Suppressor macrophage treated with lipopolysaccharide for 1 hour (primary cell): ENCODE measurements around the gene FBN1.
A peak's percentile ranks its signal among the peaks of the same experiment; 100 is the strongest.

Experiments
- DNase-seq, 3 donors: peaks; one replicate each; pipeline ENCODE4 v3.0.0-alpha.2; 2020 to 2022

FBN1 gene

DNA sequence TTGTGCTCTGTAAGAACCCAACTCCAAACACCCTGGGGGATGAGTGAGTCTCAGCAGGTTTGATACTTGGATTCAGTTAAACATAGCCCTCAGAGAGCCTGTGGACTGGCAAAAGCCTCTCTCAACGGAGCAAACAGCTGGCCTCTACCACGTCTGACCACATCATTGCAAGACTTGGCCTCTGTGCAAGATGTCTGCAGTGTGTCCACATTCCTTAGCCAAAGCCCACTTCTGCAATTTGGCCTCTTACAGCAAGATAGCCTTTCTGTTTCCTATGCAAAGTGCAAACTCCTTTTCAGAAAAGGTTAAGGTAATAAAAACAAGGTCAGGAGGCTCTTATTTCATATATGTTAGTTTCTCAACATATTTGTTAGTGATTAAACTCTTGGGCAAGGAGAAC is 27.9 kb downstream of the FBN1 start:
- peak in 1 of 3 donors; percentile 11 for DNase-seq

DNA sequence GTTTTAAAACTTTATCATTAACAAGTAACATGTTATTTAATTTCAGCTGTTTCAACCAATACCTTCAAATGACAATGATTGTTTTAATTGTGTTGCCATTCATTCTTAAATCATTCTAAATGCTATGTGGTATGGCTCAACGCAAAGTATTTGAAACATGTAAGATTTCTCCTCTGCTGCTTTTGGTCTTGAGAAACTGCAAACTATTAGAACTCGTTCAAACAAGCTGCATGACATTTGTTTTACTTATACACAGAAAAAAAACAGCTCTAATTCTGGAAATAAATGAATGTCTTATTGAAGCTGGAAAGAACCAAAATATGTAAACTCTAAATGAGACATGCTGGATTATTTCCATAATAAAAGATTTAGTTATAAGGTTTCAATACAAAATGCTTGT is 29.3 kb downstream of the FBN1 start:
- no peak for DNase-seq

- DNase-seq: no peak
These were observed 31.5 kb downstream of the FBN1 start for GRCh38 chr15:48614051-48614450.

GRCh38 chr15:48609486-48609885 is 36.0 kb downstream of the FBN1 start:
- no peak for DNase-seq

DNA sequence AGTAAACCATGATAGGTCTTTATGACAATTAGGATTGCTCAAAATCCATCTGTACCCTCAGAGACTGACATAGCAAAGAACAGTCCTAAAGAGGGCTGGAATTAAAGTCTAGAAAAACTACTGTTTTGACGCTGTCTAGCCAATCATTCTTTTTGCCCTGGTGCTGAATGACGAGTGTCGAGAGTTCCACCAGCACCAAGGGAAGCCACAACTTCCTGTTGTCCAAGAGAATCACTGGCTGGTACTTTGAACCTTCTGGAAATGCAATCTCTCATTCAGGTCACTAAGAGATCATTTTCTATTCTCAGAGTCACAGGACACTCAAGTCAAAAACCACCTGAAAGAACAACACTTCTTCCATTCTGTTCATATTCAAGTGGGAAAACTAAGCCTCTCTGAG is 37.7 kb downstream of the FBN1 start:
- DNase-seq: no peak

DNA sequence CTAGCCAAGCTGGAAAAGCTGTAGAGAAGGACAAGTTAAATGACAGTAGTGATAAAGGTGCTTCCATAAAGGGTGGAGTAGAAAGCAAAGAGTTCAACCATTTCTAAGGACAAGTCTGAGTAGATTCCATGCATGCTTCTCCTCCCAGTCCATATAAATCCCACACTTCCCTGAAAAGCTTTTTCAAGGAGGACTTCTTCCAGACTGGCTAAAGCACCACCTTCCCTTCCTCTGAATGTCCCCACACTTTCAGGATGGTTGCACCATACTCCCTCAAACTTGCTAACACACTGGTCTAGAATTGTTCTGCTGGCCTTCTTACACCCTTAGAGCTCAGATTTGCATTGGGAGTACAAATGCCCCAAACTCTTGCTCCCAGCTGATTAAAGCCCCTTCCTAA is 40.9 kb downstream of the FBN1 start:
- no peak for DNase-seq

DNA sequence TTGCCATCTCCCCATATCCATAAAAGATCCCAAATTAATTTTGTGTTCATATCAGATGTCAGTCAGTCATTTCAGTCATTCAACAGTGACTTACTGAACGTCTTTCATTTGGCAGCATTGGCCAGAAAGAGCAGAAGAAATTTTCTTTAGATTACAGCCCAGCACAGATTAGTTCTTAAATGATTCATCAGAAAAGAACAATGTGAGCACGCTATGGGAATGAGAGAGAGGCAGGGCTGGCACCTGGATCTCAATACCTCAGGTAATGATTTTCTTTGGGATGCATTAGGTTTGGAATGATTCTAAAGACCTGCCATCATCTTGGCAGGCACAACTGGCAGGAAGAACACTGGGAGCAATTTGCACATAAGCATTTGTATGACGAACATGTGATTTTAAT is 41.6 kb downstream of the FBN1 start:
- DNase-seq: no peak

GRCh38 chr15:48603123-48603500 is 42.4 kb downstream of the FBN1 start:
- DNase-seq: no peak

DNA sequence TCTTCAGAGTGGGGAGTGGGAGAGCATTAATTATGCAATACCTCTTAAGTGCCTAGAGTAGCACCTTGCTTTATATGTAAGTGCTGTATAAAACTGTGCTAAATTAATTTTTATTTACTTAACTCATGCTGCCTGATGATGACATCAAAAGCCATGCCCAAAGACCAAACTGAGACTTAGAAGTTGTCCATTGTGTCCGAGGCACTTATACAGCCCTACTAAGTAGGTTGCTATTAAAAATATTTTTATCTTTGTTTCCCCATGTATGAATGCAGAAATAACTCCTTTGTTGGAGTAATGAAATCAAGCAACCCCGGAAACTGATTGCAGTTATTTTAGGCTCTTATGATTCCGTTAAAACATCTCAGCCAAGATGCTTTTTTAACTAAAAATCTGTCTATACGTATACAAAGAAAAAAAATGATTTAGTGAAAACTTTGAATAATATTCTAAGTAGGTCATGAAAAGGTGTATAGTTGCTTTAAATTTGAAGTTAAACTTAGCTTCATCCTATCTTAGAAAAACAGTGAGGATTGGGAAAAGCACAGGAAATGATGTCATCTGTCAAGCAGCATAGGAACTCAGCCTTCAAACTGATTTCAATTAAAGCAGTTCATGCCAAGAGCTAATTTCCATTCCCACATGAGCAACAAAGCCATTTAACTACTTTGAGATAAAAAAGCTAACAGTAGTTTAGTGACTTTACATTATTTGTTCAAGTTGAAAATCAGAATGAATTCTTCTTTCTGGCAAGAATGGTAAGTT is 43.0 kb downstream of the FBN1 start:
- no peak for DNase-seq

GRCh38 chr15:48601095-48601494 is 44.4 kb downstream of the FBN1 start:
- no peak for DNase-seq

- no peak for DNase-seq
These were observed 48.7 kb downstream of the FBN1 start for GRCh38 chr15:48596841-48597240.

DNA sequence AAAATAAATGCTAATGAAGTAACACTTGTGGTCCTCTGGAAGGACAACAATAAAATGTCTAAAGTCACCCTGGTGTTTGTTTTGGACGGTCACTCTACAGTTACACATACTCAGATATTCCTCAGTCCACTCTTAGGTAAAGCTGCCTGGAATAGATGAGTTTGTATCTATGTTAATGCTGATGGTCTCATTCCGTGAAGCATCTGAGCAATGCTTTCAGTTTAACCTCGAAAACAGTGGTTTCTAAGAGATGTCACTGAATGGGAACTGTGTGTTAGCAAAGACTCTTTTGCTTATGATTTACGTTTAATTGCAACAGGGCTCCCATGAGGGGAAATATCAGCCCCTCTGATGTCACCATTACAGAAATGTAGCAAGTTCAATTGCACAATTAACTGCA is 49.1 kb downstream of the FBN1 start:
- peak in 2 of 3 donors; percentile 45 to 77 for DNase-seq

DNA sequence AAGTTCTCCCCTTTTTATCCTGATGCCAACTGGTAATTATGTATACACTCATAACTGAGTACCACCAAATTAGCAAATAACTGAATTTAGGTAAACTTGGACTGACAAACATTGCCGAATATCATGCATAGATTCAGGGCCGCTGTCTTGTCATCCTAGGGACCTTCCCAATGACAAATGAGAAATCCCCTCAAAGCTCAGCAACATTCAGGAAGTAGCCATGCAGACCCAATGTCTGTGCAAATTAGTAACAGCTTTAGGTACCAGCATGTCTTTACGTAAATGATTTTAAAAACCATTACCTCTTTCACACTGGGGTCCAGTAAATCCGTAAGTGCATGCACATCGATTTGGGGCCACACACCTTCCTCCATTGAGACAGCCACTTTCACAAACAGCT is 49.5 kb downstream of the FBN1 start:
- DNase-seq: peak; percentile 20 to 79 (median 41)

DNA sequence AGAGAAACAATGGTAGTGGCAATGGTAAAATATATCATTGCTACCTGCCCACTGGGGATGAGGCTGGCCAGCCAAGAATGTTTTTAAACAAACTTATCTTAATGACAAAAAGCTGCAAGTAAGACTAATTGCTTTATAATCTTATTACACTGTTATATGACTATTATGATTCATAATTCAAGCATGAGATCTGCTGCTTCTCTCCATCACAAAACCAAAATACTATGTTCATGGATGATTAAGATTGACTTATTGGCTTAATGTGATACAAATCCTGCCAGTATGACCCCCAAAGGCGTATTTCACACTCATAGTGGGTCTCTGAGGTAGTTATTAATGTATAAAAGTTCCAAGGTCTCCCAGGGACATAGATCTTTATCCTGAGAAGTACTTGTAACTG is 52.6 kb downstream of the FBN1 start:
- DNase-seq: no peak

DNA sequence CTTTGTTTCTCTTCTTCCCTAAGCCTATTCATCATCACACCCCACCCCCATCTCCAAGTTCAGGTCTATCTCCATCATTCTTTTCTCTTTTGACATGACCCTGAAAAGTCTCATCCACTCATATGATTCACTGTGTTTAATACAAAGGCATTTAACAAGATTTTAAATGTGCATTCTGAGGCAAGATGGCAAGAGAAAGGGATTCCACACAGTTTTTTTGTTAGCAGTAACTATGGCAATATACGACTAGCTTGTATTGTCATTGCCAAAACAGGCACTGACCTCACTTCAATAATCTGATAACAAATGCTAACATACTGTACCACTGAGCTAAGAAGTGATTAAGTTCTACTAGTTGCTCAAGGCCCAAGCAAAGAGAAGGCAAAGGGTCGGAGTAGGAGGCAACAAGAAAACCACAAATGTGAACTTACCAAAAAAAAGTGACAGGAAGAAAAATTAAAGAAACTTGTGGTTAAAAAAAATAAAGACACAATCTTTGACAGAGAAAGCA is 53.2 kb downstream of the FBN1 start:
- DNase-seq: peak in 2 of 3 donors; percentile 3 to 25

DNA sequence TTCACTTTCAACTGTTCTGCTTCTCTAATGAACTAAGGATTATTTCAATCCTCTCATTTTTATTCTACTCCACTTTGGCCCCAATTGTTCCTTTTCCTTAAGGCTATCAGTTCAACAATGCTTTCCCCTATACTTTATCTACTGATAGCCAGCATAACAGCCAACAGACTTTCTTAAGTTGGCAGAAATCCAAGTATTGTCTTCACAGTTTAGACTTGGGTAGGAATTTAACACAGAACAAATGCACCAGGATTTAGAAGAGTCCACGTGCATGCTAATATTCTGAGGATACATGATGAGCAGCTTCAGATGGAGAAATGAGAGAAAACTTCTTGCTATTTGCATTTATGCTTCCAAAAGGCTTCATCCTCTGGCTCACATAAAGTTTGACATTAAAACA is 54.8 kb downstream of the FBN1 start:
- no peak for DNase-seq

- DNase-seq: no peak
These were observed 60.5 kb downstream of the FBN1 start for GRCh38 chr15:48584812-48585563.

DNA sequence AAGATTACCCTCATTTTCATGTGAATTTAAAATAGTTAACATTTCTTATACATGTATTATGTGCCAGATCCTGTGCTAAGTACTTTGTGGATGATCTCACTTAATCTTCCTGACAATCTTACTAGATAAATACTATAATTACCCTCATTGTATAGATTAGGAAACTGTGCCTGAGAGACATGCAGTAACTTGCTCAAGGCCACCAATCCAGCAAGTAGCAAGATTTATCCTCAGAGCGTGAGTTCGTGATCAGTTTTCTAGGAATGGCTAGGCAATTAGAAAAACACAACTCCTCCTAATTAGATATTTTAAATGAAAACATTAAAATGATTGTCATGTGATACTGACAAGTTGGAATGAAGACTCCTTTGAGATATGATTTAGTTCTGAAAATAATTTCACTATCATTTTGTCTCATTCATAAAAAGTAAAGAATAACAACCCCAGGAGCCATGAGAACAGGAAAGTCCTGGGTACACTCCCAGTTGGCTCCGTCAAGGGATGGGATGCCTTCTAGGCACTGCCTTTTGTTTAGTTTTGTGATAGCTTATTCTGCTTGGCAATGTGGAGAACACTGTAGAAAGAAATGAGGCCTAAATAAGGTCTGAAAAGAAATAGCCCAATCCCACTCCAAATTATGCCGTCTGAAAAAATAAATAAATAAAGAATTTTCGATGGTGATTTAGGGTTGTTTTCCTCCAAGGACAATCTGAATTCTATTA is 61.3 kb downstream of the FBN1 start:
- no peak for DNase-seq

GRCh38 chr15:48582452-48583247 is 62.9 kb downstream of the FBN1 start:
- no peak for DNase-seq

DNA sequence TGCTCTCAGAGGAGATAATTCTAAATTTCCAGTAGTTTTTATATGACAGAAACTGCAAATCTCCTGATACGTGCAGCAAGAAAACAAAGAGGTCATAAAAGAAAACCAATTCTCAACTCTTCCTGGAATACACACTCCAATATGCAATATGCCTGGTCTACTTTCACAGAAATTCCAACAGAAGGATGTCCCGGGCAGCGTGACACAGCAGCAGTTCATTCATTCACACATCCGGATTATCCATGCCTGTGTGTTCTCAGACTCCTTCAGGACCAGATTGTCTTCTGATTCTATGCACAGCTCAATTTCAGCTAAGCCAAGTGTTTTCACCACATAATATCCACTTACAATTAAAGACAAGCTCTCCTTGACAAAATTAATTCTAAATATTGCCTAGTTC is 64.3 kb downstream of the FBN1 start:
- no peak for DNase-seq

DNA sequence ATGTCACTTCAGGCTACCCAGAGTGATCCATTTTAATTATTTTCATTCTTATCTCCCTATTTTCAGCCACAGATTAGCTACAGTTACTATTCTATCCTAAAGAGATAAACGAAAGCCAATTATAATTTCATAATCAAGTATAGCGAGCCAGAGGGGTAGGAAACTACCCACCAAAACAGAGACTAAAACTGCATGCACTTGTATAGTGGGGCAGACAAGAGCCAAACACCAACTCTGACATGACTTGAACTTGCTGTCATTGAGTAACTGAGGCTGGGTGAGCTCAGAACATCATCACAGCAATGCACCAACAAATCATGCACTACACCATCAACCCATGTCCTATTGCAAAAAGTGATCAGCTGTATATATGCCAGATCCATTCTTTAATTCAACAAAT is 64.8 kb downstream of the FBN1 start:
- no peak for DNase-seq

- peak in 1 of 3 donors; percentile 40 for DNase-seq
These were observed 65.4 kb downstream of the FBN1 start for GRCh38 chr15:48579945-48580671.
